Stomach (tissue), 9 donors: ENCODE results near the gene GUK1. TPM values are rescaled to one million over a fixed set of nuclear protein-coding genes. Genes with fewer than 3 reads are reported as not detected.

Source experiments
- DNase-seq, 2 donors: peaks; one replicate each; pipeline versions ENCODE4 v3.0.0 to v3.0.0-alpha.2; 2013 to 2019
- H3K27ac ChIP-seq, 5 donors: fragments of 200-600 bp in 4 of 5; sonication (generic) in 4 of 5; one replicate each; pipeline ENCODE4 v1.5.1; 2013 to 2019; ENCODE audit warnings: mild to moderate bottlenecking in 1 of 5, moderate library complexity in 1 of 5
- H3K27me3 ChIP-seq, 3 donors: fragments of 200-600 bp; sonication (generic); one replicate each; pipeline ENCODE4 v1.5.1; 2017 to 2019; ENCODE audit warnings: mixed run types in 1 of 3
- H3K36me3 ChIP-seq, 4 donors: fragments of 200-600 bp; sonication (generic); 1 replicate in 3 of 4; 2 replicates in 1 of 4; pipeline ENCODE4 v1.5.1; 2016 to 2019
- H3K4me1 ChIP-seq, 4 donors: fragments of 200-600 bp; sonication (generic); one replicate each; pipeline ENCODE4 v1.5.1; 2016 to 2019
- H3K4me3 ChIP-seq, 4 donors: fragments of 200-600 bp; sonication (generic) in 3 of 4; one replicate each; pipeline ENCODE4 v1.5.1; 2016 to 2019; ENCODE audit warnings: mild to moderate bottlenecking in 1 of 4
- H3K9me3 ChIP-seq, 4 donors: fragments of 200-600 bp; sonication (generic); one replicate each; pipeline ENCODE4 v1.5.1; 2016 to 2019
- CTCF ChIP-seq, 7 experiments: fragments of 450-650 bp in 4 of 7; fragments of 200-600 bp in 3 of 7; sonication (generic) in 3 of 7; IDR thresholded peaks; one replicate each; pipeline ENCODE4 v1.5.1; 2016 to 2019; ENCODE audit warnings: antibody characterized with exemption in 7 of 7, control low read depth in 2 of 7, mild to moderate bottlenecking in 1 of 7
- EP300 ChIP-seq: sonication (generic); formaldehyde crosslinking; IDR thresholded peaks from one replicate; pipeline ENCODE4 v1.6.1; 2017; ENCODE audit warnings: antibody characterized with exemption
- POLR2A ChIP-seq, 4 donors: fragments of 450-650 bp; IDR thresholded peaks; one replicate each; pipeline ENCODE4 v1.6.1; 2016; ENCODE audit warnings: antibody characterized with exemption in 4 of 4, control low read depth in 2 of 4, mild to moderate bottlenecking in 1 of 4, moderate library complexity in 1 of 4
- POLR2AphosphoS5 ChIP-seq, 3 donors: sonication (generic); formaldehyde crosslinking; IDR thresholded peaks; one replicate each; pipeline ENCODE4 v1.6.1; 2016; ENCODE audit warnings: antibody characterized with exemption in 3 of 3
- WGBS, 5 donors: extraction: QIAGEN DNeasy Blood & Tissue Kit in 3 of 5; methylation state at CpG; one replicate each; pipeline versions ENCODE4 v1.1.5 to v1.1.7; 2013 to 2018; 5-methylcytosine and 5-hydroxymethylcytosine counted together
- intact Hi-C: fragments of 100-400 bp; cut with DNase I; formaldehyde crosslinking; loops from one replicate; pipeline ENCODE4 v1.15.1; 2023; ENCODE audit warnings: low total_unique reads
- polyA plus RNA-seq, 3 donors: library from polyadenylated mRNA; stranded (reverse); fragments of 200-250 nt; gene quantifications; one replicate each; pipeline ENCODE4 v1.2.3, GENCODE V29; 2013
- total RNA-seq, 5 donors: library from RNA; depleted of rRNA; stranded (reverse); fragments of >200 nt; gene quantifications; one replicate each; pipeline versions ENCODE4 v1.1.0 to v1.2.3, GENCODE V29; 2014 to 2016
- donor health status: healthy with polysubstance abuse.
- donor health status: Bipolar disorder and iron deficiency.
- donor health status: healthy.

The GUK1 gene
- total and polyA plus RNA-seq, 8 donors: 179 to 613 (median 282) TPM

- TF ChIP-seq CTCF (IDR thresholded peaks at IDR 0.05) (no peak), EP300 (no peak), POLR2AphosphoS5 (IDR thresholded peaks at IDR 0.05) (no peak), POLR2A (IDR thresholded peaks at IDR 0.05) (no peak)
- DNase-seq: peak in 1 of 2 donors; percentile 7
- Histone ChIP-seq H3K27me3 (no peaks in the 10 kb centered on the region), H3K27ac (no peak overlapping the region), H3K36me3 (peaks cover 41 to 72% (median 52%) of the 10 kb centered on the region in 4 donors), H3K4me3 (no peak overlapping the region), H3K9me3 (peaks cover 0 to 13% (median 8%) of the 10 kb centered on the region in 4 donors), H3K4me1 (peaks cover 27 to 71% (median 61%) of the 10 kb centered on the region in 4 donors)
- intact Hi-C loops: loop anchor here (10.0 kb wide), 1 partner anchor 50 kb away; the partner anchor contains the start of genes GJC2 and GUK1
- WGBS, 5 donors: 97 to 98% (median 98%) methylated on average over 4 of the region's 4 CpGs
These were observed 44.9 kb upstream of the GUK1 start for GRCh38 chr1:228095161-228095560.

DNA sequence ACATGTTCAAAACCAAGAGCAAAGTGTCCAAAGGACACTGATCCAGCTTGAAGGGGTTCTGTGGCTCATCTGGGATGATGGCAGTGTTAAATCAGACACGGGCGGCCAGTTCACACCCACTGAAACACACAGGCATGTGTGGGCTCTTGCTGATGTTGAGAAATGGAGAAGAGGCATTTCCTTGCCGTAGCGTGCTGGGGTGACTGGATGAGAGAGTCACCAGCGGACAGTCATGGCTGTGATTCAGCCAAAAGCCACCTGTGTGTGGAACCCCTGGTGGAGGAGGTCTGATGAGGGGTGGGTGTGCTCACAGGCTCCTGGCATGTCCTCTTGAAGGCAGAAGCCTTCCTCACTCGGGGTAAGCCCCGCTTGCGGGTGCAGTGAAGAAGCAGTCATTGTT lies 44.1 kb upstream of the GUK1 start:
- DNase-seq: no peak
- Histone ChIP-seq H3K36me3 (peaks cover 49 to 74% (median 59%) of the 10 kb centered on the region in 4 donors), H3K4me1 (peaks cover 19 to 66% (median 58%) of the 10 kb centered on the region in 4 donors), H3K4me3 (no peak overlapping the region), H3K27me3 (no peaks in the 10 kb centered on the region), H3K9me3 (peaks cover 0 to 13% (median 8%) of the 10 kb centered on the region in 4 donors), H3K27ac (no peak overlapping the region)
- no peak for TF ChIP-seq POLR2A (IDR thresholded peaks at IDR 0.05)
- no peak for TF ChIP-seq CTCF (IDR thresholded peaks at IDR 0.05)
- TF ChIP-seq POLR2AphosphoS5 (IDR thresholded peaks at IDR 0.05): no peak
- no peak for TF ChIP-seq EP300
- intact Hi-C loops: loop anchor here (10.0 kb wide), 1 partner anchor 49 kb away; the partner anchor contains the start of genes GJC2 and GUK1
- 91 to 94% (median 93%) methylated on average over 8 of the region's 8 CpGs for WGBS, 5 donors

DNA sequence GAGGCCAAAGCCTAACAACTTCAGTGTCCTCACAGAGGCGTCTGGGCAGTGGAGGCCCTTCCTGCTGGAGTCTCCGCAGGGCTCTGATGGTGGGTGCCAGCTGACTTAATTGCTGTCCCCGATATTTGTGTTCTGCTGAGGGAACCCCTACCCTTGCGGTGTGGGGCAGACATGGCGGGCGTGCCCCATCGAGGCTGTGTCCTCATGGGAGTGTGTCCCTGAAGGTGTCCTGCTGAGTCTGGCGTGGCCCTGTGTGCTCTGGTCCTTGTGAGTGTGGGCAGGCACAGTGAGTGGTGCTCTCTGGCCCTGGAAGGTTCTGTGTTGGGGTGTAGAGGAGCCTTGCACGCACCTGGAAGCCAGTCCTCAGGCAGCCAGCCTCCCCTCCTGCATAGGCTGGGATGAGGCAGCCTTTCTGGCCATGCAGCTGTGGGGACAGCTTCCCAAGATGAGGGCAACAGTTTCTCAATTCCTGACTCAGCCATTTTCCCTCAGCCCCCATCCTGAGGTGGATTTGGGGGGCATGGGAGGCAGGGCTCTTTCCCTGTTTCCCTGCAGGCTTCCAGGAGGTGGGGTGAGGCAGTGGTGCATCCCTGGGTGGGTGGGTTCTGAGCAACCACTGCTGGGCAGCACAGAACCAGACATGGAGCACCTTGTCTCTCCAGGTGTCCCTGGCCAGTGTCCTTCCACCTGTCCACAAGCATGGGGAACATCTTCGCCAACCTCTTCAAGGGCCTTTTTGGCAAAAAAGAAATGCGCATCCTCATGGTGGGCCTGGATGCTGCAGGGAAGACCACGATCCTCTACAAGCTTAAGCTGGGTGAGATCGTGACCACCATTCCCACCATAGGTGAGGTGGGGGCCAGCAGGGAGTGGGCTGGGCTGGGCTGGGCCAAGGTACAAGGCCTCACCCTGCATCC lies 43.4 kb upstream of the GUK1 start:
- no peak for DNase-seq
- 85 to 96% (median 92%) methylated on average over 9 to 13 of the region's 13 CpGs for whole genome bisulfite sequencing, 5 donors
- H3K36me3 ChIP-seq: peaks cover 49 to 75% (median 61%) of the 10 kb centered on the region in 4 donors

More for the DNA sequence above, 43.4 kb upstream of the GUK1 start:
- Histone ChIP-seq H3K27ac (no peak overlapping the region), H3K9me3 (peaks cover 0 to 13% (median 8%) of the 10 kb centered on the region in 4 donors), H3K4me1 (peaks cover 20 to 66% (median 58%) of the 10 kb centered on the region in 4 donors), H3K27me3 (no peaks in the 10 kb centered on the region), H3K4me3 (no peak overlapping the region)
- intact Hi-C loops: loop anchor here (10.0 kb wide), 1 partner anchor 48 kb away; the partner anchor contains the start of genes GJC2 and GUK1
- no peak for TF ChIP-seq POLR2A (IDR thresholded peaks at IDR 0.05)
- no peak for TF ChIP-seq EP300
- no peak for TF ChIP-seq POLR2AphosphoS5 (IDR thresholded peaks at IDR 0.05)
- no peak for TF ChIP-seq CTCF (IDR thresholded peaks at IDR 0.05)
